Activated B cell treated with CpG ODN at 0.5 μM for 24 hours (primary cell): ENCODE data around the gene ASPA. TPM values are rescaled to one million over a fixed set of nuclear protein-coding genes. Genes with fewer than 3 reads are reported as not detected.

ENCODE experiments used
- ATAC-seq: fragments of 200-7000 bp; cut with Tn5 transposase; one replicate; pipeline ENCODE4 v1.10.0; 2021; ENCODE audit warnings: low read depth, mild to moderate bottlenecking, moderate library complexity
- CTCF ChIA-PET: fragments of 350-600 bp; sonication (Branson Sonifier 250); formaldehyde crosslinking; loops from one replicate; lab custom pipeline; 2021; ENCODE audit warnings: antibody characterized with exemption; lab: Charles Lee
- POLR2A ChIA-PET: fragments of 350-600 bp; sonication (Branson Sonifier 250); formaldehyde crosslinking; loops from one replicate; lab custom pipeline; 2021; ENCODE audit warnings: antibody characterized with exemption; lab: Charles Lee
- DNase-seq: peaks from one replicate; pipeline ENCODE4 v3.0.0; 2022
- H3K27ac Mint-ChIP-seq: one replicate; pipeline ENCODE4 v1.8.0; 2020; ENCODE audit warnings: mixed read lengths
- H3K27me3 Mint-ChIP-seq: one replicate; pipeline ENCODE4 v1.8.0; 2021; ENCODE audit warnings: mixed read lengths
- H3K36me3 Mint-ChIP-seq: one replicate; pipeline ENCODE4 v1.8.0; 2021; ENCODE audit warnings: low read depth, mixed read lengths
- H3K4me1 Mint-ChIP-seq: one replicate; pipeline ENCODE4 v1.8.0; 2021; ENCODE audit warnings: mixed read lengths
- H3K4me3 Mint-ChIP-seq: one replicate; pipeline ENCODE4 v1.8.0; 2020; ENCODE audit warnings: mild to moderate bottlenecking, mixed read lengths
- H3K9me3 Mint-ChIP-seq: one replicate; pipeline ENCODE4 v1.8.0; 2020; ENCODE audit warnings: mixed read lengths
- CTCF ChIP-seq: fragments of 200-600 bp; IDR thresholded peaks from one replicate; pipeline ENCODE4 v1.8.0; 2022; ENCODE audit warnings: antibody characterized with exemption, mild to moderate bottlenecking
- intact Hi-C: fragments of 100-400 bp; cut with micrococcal nuclease; formaldehyde crosslinking; loops from one replicate; pipeline ENCODE4 v1.15.1; 2024
- total RNA-seq: library from RNA; stranded (reverse); gene quantifications from 2 replicates; pipeline ENCODE4 v1.2.3, GENCODE V29; 2022

Gene ASPA
- total RNA-seq, 1 donor from 2014 or later: not detected

- CTCF ChIA-PET: no interaction called here
- peaks cover 11% of the 10 kb centered on the region for H3K36me3 Mint-ChIP-seq
Measured at GRCh38 chr17:3526491-3526890, 50.7 kb downstream of the ASPA start.

GRCh38 chr17:3526971-3527370, 51.2 kb downstream of the ASPA start:
- no peak for ATAC-seq
- Mint-ChIP-seq H3K4me3 (no peak overlapping the region), H3K36me3 (peaks cover 11% of the 10 kb centered on the region), H3K4me1 (no peaks in the 10 kb centered on the region), H3K9me3 (no peaks in the 10 kb centered on the region), H3K27ac (no peak overlapping the region), H3K27me3 (no peaks in the 10 kb centered on the region)
- ChIA-PET POLR2A (no interaction called here), CTCF (no interaction called here)
- intact Hi-C loops: no loop called here
- DNase-seq: no peak
- no peak for TF ChIP-seq CTCF

More at GRCh38 chr17:3526491-3526890, 50.7 kb downstream of the ASPA start:
- TF ChIP-seq CTCF: no peak
- Mint-ChIP-seq H3K9me3 (no peaks in the 10 kb centered on the region), H3K4me3 (no peak overlapping the region), H3K27ac (no peak overlapping the region), H3K4me1 (no peaks in the 10 kb centered on the region), H3K27me3 (no peaks in the 10 kb centered on the region)
- intact Hi-C loops: no loop called here
- ATAC-seq: no peak
- POLR2A ChIA-PET: no interaction called here
- DNase-seq: no peak

- H3K27me3 Mint-ChIP-seq: no peaks in the 10 kb centered on the region
- H3K9me3 Mint-ChIP-seq: no peaks in the 10 kb centered on the region
- DNase-seq (no peak), ATAC-seq (no peak)
- no peak overlapping the region for H3K27ac Mint-ChIP-seq
- no peak for TF ChIP-seq CTCF
- ChIA-PET POLR2A (no interaction called here), CTCF (no interaction called here)
- H3K4me1 Mint-ChIP-seq: no peaks in the 10 kb centered on the region
- no peak overlapping the region for H3K4me3 Mint-ChIP-seq
- intact Hi-C loops: no loop called here
- H3K36me3 Mint-ChIP-seq: peaks cover 11% of the 10 kb centered on the region
Measured at GRCh38 chr17:3527468-3527867, 51.7 kb downstream of the ASPA start.

- Mint-ChIP-seq H3K9me3 (no peaks in the 10 kb centered on the region), H3K4me1 (no peaks in the 10 kb centered on the region), H3K4me3 (no peak overlapping the region), H3K36me3 (peaks cover 11% of the 10 kb centered on the region), H3K27me3 (no peaks in the 10 kb centered on the region), H3K27ac (no peak overlapping the region)
- ChIA-PET CTCF (no interaction called here), POLR2A (no interaction called here)
- intact Hi-C loops: no loop called here
- DNase-seq (no peak), ATAC-seq (no peak)
- TF ChIP-seq CTCF: no peak
Measured at GRCh38 chr17:3527896-3528295, 52.1 kb downstream of the ASPA start.

GRCh38 chr17:3528403-3528851, 52.6 kb downstream of the ASPA start:
- ATAC-seq: no peak
- no peak overlapping the region for H3K4me3 Mint-ChIP-seq
- H3K36me3 Mint-ChIP-seq: peaks cover 13% of the 10 kb centered on the region
- POLR2A ChIA-PET: no interaction called here
- DNase-seq: no peak
- H3K27ac Mint-ChIP-seq: no peak overlapping the region
- intact Hi-C loops: no loop called here
- no peaks in the 10 kb centered on the region for H3K27me3 Mint-ChIP-seq
- peaks cover 3% of the 10 kb centered on the region for H3K4me1 Mint-ChIP-seq
- TF ChIP-seq CTCF: no peak
- CTCF ChIA-PET: no interaction called here
- H3K9me3 Mint-ChIP-seq: no peaks in the 10 kb centered on the region
